ENCODE measurements around the gene MIP. TPM values are rescaled to one million over a fixed set of nuclear protein-coding genes. Genes with fewer than 3 reads are reported as not detected.

MIP gene
- total and polyA plus RNA-seq, 2 of the 13 experiments (the other 11 are each of a cell fraction or from before 2014, with no cell fraction given), result not detected

DNA sequence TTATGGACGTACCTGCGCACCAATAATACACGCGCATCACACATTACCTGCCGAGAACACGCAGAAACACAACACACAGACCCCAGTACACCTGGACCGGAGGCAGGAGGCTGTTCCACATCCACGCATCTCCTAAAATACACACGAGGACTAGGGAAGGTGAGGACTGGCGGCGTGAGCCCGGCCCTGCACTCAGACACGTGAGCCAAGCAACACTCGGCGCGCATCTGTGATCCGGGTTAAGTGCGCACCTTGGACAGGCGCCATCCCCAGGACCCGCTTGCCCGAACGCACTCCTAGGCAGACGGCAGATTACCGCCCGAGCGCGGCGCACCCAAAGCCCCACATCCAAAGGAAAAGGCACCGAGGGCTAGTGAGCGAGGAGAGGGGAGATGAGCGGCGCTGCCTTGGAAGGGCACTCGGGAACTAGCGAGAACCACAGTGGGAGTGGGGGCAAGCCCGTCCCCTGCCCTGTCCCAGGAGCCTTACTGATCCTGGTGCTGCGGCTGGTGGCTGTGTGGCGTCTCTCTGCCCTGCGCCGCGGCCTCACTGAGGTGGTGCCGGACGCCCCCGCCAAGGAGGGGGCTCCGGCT is 33.1 kb upstream of the MIP start (continued):
- TF ChIP-seq, protein P1, sequence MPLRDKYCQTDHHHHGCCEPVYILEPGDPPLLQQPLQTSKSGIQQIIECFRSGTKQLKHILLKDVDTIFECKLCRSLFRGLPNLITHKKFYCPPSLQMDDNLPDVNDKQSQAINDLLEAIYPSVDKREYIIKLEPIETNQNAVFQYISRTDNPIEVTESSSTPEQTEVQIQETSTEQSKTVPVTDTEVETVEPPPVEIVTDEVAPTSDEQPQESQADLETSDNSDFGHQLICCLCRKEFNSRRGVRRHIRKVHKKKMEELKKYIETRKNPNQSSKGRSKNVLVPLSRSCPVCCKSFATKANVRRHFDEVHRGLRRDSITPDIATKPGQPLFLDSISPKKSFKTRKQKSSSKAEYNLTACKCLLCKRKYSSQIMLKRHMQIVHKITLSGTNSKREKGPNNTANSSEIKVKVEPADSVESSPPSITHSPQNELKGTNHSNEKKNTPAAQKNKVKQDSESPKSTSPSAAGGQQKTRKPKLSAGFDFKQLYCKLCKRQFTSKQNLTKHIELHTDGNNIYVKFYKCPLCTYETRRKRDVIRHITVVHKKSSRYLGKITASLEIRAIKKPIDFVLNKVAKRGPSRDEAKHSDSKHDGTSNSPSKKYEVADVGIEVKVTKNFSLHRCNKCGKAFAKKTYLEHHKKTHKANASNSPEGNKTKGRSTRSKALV (CRISPR knock-in tag; IDR thresholded peaks at IDR 0.05), result peak; percentile 98
- TF ChIP-seq, protein P2, sequence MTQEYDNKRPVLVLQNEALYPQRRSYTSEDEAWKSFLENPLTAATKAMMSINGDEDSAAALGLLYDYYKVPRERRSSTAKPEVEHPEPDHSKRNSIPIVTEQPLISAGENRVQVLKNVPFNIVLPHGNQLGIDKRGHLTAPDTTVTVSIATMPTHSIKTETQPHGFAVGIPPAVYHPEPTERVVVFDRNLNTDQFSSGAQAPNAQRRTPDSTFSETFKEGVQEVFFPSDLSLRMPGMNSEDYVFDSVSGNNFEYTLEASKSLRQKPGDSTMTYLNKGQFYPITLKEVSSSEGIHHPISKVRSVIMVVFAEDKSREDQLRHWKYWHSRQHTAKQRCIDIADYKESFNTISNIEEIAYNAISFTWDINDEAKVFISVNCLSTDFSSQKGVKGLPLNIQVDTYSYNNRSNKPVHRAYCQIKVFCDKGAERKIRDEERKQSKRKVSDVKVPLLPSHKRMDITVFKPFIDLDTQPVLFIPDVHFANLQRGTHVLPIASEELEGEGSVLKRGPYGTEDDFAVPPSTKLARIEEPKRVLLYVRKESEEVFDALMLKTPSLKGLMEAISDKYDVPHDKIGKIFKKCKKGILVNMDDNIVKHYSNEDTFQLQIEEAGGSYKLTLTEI (CRISPR knock-in tag; conservative IDR thresholded peaks at IDR 0.05), result no peak
- no peak for TF ChIP-seq PPARG (CRISPR knock-in tag; conservative IDR thresholded peaks at IDR 0.05)
- TF ChIP-seq ZZZ3 (CRISPR knock-in tag; IDR thresholded peaks at IDR 0.05; ENCODE audit: borderline replicate concordance), result no peak
- no peak for TF ChIP-seq ARNT (IDR thresholded peaks at IDR 0.05)
- TF ChIP-seq, protein P3, sequence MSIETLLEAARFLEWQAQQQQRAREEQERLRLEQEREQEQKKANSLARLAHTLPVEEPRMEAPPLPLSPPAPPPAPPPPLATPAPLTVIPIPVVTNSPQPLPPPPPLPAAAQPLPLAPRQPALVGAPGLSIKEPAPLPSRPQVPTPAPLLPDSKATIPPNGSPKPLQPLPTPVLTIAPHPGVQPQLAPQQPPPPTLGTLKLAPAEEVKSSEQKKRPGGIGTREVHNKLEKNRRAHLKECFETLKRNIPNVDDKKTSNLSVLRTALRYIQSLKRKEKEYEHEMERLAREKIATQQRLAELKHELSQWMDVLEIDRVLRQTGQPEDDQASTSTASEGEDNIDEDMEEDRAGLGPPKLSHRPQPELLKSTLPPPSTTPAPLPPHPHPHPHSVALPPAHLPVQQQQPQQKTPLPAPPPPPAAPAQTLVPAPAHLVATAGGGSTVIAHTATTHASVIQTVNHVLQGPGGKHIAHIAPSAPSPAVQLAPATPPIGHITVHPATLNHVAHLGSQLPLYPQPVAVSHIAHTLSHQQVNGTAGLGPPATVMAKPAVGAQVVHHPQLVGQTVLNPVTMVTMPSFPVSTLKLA (IDR thresholded peaks at IDR 0.05), result no peak
- peak; percentile 66; the same call in 1 of the 2 replicates for TF ChIP-seq ZNF501 (CRISPR knock-in tag; IDR thresholded peaks at IDR 0.05)
- 0 out of 2 replicates have a peak, but pooled peaks have one; percentile 28 for TF ChIP-seq DMAP1 (CRISPR knock-in tag; IDR thresholded peaks at IDR 0.05)
- no peak for TF ChIP-seq RFXAP (CRISPR knock-in tag; IDR thresholded peaks at IDR 0.05; ENCODE audit: borderline replicate concordance)
- TF ChIP-seq, protein P4, sequence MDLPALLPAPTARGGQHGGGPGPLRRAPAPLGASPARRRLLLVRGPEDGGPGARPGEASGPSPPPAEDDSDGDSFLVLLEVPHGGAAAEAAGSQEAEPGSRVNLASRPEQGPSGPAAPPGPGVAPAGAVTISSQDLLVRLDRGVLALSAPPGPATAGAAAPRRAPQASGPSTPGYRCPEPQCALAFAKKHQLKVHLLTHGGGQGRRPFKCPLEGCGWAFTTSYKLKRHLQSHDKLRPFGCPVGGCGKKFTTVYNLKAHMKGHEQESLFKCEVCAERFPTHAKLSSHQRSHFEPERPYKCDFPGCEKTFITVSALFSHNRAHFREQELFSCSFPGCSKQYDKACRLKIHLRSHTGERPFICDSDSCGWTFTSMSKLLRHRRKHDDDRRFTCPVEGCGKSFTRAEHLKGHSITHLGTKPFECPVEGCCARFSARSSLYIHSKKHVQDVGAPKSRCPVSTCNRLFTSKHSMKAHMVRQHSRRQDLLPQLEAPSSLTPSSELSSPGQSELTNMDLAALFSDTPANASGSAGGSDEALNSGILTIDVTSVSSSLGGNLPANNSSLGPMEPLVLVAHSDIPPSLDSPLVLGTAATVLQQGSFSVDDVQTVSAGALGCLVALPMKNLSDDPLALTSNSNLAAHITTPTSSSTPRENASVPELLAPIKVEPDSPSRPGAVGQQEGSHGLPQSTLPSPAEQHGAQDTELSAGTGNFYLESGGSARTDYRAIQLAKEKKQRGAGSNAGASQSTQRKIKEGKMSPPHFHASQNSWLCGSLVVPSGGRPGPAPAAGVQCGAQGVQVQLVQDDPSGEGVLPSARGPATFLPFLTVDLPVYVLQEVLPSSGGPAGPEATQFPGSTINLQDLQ (CRISPR knock-in tag; IDR thresholded peaks at IDR 0.05), result 0 out of 2 replicates have a peak, but pooled peaks have one; percentile 21
- TF ChIP-seq, protein P5, sequence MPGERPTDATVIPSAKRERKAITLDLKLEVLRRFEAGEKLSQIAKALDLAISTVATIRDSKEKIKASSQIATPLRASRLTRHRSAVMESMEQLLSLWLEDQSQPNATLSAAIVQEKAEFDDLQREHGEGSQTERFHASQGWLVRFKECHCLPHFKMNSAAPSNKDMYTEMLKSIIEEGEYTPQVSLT (CRISPR knock-in tag; IDR thresholded peaks at IDR 0.05; ENCODE audit: borderline replicate concordance, low read depth), result no peak
- TF ChIP-seq, protein P6, sequence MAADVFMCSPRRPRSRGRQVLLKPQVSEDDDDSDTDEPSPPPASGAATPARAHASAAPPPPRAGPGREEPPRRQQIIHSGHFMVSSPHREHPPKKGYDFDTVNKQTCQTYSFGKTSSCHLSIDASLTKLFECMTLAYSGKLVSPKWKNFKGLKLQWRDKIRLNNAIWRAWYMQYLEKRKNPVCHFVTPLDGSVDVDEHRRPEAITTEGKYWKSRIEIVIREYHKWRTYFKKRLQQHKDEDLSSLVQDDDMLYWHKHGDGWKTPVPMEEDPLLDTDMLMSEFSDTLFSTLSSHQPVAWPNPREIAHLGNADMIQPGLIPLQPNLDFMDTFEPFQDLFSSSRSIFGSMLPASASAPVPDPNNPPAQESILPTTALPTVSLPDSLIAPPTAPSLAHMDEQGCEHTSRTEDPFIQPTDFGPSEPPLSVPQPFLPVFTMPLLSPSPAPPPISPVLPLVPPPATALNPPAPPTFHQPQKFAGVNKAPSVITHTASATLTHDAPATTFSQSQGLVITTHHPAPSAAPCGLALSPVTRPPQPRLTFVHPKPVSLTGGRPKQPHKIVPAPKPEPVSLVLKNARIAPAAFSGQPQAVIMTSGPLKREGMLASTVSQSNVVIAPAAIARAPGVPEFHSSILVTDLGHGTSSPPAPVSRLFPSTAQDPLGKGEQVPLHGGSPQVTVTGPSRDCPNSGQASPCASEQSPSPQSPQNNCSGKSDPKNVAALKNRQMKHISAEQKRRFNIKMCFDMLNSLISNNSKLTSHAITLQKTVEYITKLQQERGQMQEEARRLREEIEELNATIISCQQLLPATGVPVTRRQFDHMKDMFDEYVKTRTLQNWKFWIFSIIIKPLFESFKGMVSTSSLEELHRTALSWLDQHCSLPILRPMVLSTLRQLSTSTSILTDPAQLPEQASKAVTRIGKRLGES (CRISPR knock-in tag; IDR thresholded peaks at IDR 0.05; ENCODE audit: borderline replicate concordance), result no peak
- peak; percentile 70; the same call in 1 of the 2 replicates for TF ChIP-seq ZNF136 (CRISPR knock-in tag; IDR thresholded peaks at IDR 0.05; ENCODE audit: low read depth)
- no peak for TF ChIP-seq ZNF589 (CRISPR knock-in tag; conservative IDR thresholded peaks at IDR 0.05)

Measured in HepG2 (cell line).